Stimulated activated CD8-positive, alpha-beta memory T cell treated with anti-CD3 and anti-CD28 coated beads, Interleukin-4, amount 100 ng/mL, for 48 hours (primary cell): ENCODE measurements around the gene PACS2.
A peak's percentile ranks its signal among the peaks of the same experiment; 100 is the strongest.

Source experiments
- DNase-seq: peaks from one replicate; pipeline ENCODE4 v3.0.0-alpha.2; 2020

The PACS2 gene

DNA sequence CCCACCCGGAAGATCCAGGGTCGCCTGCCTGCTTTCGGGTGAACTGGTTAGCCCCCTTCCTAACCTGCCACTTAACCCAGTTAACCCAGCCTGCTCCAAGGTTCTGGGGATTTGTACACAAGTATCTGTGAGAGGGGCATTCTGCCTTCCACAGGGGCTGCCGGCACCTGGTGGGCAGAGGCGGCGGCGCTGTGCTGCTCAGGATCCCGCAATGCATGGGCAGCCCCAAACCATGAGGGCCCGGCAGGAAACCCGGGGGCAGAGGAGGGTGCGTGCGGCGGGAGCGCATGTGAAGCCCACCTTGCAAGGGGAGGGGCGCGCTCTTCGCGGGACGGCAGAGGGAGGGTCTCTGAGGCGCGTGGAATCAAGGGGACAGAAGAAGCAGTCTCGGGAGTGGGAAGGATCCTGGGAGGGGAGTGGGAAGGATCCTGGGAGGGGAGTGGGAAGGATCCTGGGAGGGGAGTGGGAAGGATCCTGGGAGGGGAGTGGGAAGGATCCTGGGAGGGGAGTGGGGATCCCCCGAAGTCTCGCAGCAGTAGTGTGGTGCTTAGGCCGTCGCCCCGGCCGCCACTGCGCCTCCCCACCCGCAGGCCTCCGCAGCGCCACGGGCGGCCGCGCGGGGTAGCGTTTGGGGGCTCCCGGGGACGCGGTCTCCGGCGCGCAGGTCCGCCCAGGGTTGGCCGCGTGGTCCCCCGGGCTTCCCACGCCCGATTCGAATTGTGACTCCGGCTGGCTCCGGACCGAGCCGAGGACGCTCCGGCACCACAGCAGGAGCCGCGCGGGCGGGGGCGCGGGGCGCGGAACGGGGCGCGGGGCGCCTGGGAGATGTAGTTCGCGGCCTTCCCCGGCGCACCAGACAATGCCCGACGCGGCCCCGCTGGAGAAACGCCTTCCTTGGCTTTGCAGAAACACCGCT is 100.2 kb downstream of the PACS2 start:
- peak; percentile 80 for DNase-seq

DNA sequence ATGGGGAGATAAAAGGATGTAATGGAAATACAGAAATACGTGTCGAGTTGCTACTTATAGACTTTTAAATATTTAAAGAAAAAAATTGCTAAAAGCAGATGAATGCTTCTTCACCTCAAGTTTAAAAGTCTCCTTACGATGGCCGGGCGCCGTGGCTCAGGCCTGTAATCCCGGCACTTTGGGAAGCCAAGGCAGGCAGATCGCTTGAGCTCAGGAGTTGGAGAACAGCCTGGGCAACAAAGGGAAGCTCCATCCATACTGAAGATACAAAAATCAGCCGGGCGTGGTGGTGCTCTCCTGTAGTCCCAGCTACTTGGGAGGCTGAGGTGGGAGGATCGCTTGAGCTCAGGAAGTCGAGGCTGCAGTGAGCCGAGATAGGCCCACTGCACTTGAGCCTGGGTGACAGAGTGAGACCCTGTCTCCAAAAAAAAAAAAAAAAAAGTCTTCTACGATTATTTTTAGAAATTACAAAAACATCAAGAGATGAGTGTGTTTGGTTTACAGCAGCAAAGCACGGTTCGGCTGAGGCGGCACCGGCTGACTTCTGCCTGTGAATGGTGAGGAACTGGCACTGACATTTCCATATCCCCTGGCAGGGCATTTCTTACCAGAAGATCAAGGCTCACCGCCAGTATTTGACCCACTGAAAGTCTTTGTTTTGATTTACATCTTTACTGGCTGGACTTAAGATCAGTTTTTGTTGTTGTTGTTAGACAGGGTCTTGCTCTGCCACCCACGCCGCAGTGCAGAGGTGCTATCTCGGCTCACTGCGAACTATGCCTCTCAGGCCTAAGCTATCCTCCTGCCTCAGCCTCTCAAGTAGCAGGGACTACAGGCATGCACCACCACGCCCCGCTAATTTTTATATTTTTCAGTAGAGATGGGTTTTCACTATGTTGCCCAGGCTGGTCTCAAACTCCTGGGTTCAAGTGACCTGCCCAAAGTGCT is 101.2 kb downstream of the PACS2 start:
- DNase-seq: no peak

DNA sequence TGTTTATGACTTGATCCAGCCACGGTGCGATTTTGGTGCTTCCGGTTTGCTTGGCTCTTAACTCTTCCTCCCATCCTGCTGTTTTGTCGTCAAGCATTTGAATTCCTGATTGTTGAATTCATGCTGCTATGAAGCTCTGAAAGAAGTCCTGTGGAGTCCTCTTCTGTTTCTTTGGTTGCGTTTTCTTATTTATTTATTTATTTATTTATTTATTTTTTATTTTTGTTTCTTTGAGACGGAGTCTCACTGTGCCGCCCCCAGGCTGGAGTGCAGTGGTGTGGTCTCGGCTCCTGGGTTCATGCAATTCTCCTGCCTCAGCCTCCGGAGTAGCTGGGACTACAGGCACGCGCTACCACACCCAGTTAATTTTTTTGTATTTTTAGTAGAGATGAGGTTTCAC is 102.1 kb downstream of the PACS2 start:
- no peak for DNase-seq

DNA sequence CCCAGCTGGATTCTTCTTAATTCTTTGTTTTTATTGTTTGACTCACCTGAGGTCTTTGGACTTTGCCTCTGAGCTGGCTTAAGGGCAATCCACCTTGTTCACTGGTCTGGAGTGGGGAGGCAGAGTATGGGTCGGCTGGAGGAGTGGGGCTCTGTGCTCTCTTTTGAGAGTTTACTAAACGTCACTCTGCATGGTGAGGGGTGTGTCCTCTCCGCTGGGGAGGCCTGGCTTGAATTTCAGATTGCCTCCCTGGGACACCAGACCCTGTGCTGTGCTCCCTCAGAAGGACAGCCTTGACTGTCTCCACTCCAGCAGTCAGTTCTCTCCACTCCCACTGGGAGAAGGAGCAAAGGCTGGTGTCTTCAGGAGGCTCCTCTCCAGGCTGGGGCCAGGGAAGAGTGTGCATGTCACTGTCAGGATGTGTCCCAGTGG is 103.2 kb downstream of the PACS2 start:
- DNase-seq: no peak

DNA sequence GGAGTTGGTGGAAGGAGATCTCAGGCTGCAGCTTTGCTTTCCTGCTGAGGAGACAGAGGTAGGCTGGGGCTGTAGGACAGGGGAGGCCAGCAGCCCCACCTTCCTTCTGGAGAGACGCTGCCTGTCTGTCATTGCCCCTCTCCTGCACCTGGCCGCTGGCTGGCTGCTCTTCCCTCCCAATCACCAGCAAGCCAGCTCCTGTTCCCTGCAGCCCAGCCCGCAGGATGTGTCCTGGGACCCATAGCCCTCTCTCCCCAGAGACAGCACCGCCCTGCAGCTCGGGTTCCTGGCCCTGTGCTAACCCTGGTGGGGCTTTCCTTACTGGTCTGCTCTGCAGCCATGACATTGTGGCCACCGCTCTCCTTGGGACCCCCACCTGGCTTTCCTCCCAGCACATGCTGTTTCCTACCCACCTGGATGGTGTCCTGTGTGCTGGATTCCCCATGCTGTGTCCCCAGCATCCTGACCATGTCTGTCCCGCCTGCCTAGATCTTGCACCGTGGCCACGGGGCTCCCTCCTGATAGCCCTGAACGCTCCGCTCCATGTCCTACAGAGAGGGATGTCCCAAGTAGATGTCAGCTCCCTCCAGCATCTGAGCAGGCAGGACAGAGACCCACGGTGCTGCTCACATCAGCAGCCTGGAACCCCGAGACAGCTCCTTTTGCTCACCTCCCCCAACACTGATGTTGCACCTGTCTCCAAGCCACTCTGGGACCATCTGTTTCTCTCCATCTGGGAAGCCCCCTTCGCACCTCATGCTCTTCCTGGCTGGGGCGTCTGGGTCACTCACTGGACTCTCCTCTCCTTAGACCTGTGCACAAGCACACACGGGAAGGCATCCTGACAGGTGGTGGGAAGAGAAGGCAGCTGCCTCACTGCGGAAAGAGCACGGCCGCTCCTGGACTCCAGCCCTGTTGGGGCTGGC is 104.0 kb downstream of the PACS2 start:
- no peak for DNase-seq

DNA sequence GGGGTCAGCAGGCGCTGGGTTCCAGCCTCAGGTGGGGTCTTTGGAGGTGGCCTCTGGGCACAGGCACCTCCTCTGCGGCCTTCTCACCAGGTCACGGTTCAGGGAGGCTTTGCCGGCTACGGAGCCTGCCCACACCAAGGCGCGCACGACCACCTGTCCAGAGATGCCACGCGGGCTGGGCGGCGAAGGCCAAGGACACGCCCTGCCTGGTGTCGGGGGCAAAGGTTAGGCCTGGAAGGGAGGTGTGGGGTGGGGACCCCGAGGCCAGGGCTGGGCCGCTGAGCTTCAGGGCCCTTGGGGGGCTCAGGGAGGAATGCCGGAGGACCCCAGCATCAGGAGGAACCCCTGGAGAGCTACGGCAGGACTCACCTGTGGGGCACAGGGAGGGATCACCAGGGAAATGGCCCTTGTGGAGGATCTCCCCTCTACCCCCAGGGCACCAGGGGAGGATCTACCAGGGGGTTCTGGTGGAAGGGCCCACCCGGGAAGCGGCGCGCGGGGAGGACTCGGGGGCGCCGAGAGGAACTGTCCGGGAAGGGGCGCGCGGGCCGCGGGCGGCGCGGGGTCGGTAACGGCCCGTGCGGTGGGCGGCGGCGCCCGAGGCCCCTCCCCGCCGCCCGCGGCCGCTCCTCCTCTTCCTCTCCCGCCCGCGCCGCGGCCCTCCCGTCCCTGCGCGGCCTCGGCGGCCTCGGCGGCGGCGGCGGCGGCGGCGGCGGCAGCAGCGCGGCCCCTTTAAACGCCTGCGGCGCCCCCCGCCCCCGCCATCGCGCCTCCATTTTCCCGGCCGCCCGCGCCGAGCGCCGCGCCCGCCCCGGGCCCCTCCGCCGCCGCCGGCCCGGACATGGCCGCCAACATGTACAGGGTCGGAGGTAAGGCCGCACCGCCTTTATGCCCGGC is 104.9 kb downstream of the PACS2 start, which contains the start of gene MTA1:
TSS of gene MTA1 (plus strand) at position 633 of the 897 bp plus-strand sequence. CDS start at position 842, 209 bp downstream.
- peak; percentile 64 for DNase-seq

DNA sequence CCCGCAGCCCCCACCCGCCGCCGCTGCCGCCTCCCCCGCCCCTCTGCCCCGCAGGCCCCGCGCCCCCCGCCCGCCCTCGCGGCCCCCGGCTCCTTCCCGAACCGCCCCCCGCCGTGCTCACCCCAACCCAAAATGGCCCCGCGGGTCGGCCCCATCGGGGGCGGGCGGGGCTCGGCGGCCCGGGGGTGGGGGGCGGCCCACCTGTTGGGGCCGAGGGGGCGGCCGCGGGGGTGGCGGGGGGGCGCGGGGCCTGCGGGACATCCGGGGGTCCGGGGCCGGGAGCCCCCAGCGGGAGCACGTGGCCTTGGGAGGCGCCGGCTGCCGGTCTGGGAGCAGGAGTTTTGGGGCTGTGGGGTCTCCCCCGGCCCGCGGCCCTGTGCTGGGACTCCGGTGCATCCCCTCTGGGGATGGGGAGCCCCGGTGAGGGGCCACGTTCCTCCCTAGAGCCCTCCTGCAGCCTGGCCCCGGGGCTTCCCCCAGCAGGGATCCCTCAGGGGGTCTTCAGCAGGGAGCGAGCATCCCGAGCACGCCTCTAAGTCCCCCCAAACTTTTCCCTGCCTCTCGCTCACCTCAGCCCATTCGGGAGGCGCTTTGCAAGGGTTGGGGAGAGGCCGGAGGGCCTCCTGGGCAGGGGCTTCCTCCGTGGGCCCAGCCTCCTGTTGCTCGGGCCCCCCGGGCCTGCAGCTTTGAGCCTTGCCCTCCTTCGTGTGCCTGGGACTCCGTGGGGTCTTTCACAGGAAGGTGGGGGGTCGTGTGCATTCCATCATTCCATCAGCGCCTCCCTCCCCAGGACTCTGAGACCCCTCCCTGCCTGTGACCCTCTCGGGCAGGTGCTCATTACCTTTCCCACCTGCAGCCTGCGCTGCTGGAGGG is 105.8 kb downstream of the PACS2 start:
- DNase-seq: no peak

DNA sequence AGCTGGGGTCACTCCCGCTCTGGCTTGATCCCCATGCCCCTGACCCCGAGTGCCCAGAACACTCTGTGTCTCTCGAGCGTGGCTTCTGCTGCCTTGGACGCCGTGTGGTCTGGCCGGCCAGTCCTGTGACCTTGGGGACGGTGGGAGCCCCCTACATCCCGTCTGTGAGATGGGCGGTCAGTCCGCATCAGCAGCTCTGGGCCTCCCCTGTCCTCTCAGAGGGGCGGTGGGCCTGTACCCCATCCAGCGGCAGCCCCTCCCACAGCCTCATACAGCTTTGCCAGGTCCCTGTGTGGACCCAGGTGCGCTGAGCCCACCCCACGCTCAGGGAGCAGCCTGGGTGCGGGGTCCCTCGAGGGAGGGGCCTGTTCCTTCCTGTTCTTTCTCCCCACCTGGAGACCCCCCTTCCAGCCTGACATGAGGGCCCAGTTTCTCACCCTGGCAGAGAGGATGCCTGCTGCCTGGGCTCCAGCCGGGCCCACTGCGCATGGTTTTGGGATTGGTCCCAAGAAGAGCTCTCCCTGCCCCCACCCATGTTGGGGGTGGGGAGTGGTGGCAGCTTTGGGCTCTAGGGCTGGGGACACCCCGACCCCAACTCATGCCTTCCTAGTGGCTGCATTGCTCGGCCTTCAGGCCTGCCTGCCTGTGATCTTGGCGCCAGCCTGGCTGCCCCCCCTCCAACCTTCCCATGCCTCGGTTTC is 106.6 kb downstream of the PACS2 start:
- DNase-seq: no peak

DNA sequence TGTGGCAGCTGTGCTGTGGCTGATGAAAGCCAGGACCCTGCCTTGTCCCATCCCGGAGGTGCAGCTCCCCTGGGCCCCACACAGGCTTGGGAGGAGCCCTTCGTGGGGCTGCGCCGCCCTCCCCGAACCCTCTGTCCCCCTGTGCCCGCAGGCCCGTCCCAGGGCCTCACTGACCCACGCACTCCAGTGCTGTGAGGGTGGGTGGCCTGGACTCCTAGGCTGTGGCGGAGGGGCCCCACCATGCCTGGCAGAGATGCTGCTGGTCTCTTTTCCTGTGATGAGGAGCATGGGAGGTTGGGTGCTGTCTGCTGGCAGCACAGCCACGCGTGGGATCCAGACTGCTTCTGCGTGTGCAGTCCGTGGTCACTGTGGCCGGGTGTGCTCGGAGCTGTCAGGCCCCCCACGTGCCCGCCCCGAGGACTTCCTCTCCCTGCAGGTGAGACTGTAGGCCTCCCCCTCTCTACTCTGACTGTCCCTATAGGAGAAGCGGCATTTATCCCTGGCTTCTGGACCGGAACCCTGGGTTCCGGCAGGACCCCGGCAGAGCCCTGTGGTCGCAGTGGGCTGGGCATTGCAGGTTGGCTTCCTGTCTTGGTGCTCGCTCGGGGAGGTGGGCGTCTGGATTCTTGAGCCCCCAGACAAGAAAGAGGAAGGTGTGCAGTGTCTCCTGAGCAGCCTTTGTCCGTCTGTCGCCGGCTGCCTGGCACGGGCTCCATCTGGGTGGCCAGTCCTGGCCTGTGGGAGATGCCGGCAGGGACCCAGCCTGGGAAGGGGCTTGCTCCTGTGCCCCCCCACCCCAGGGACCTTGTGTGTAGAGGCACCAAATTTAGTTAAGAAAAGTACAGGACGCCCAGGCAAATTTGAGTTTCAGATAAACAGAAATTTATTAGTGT is 107.4 kb downstream of the PACS2 start:
- DNase-seq: no peak

DNA sequence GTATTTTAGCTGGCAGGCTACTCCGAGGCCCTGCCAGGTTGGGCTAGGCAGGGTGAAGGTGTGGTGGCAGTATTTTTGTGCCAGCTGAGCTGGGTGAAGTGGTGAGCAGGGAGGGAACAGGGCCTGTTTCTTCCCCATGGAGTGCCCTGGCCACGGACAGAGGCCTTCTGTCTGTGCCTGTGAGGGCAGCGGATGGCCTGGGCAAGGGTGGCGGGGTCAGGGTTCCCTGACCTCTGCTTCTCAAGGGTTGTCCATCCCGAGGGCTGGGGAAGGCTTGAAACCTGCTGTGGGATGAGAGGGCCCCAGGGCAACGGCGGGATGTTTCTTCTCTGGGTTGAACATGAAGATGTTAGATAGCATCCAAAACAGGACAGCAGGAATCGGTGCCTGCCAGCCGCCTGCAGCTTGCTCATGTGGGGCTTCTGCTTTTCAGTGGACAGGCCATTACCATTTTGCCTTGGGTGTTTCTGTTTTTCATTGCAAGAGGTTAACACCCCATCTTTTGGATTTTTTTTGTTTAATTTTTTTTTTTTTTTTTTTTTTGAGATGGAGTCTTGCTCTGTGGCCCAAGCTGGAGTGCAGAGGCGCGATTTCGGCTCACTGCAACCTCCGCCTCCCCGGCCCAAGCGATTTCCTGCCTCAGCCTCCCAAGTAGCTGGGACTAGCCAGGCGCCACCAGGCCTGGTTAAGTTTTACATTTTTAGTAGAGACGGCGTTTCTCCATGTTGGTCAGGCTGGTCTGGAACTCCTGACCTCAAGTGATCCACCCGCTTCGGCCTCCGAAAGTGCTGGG is 108.3 kb downstream of the PACS2 start:
- DNase-seq: no peak

DNA sequence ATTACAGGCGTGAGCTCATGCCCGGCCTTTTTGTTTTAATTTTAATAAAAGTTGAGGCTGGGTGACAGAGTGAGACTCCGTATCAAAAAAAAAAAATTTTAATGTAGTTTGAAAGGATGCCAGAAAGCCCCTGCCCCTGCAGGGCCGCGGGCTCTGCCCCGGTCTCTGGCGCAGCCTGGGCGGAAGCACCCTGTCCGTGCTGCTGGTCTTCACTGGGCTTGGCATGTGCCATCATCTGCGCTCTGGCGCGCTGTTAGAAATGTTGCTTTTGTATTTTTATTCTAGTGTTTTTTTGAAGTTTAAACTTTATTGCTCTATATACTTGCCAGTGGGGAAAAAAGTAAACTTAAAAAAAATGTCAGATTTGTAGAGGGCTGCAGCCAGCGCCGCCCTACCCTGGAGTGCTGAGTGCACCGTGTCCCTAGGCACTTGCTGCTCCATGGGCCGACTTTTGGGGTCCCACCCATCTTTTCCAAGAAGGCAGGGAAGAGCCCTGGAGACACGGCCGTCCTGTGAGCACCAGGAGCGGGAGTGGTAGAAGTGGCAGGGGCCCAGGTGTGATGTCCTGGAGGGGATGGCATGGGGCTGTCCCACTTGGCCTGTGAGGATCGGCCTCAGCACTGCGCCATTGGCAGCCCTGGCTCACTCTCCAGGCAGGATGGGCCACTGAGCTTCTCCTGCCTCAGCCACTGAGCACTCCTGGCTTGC is 109.1 kb downstream of the PACS2 start:
- no peak for DNase-seq

DNA sequence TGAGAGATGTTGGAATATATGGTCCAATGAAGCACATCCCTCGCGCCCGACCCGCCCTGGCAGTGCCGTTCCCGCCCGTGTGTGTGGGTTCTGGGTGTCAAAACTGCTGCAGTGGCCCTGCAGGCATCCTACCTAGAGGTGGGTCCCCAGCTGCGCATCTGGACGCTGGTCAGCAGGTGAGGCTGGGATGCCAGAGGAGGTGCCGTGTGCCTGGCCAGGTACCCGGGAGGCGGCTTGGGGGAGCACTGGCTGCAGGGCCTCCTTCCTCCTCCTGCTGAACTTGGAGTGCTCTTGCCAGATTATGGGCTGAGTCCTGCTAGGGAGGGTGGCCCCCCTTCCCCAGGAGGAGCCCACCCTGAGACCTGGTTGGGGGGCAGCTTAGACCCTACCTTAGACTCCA is 110.3 kb downstream of the PACS2 start:
- no peak for DNase-seq

DNA sequence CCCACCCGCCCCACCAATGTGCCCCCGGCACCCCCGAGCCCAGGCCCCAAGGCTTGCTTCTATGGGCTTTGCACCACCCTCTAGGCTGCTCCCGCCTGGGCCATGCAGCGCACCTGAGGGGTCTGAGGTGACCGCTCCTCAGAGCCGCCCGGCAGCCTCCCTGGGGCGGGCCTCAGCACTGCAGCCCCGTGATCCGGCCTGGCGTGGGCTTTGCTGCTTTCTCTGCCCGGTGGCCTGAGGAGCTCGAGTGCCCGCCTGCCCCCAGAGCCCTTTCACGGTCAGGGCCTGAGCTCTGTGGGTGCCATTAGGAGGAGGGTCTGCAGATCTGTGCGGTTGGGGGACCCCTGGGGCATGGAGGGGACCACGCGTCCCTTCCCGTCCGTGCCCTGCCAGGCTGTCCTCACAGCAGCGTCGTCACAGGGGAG is 111.3 kb downstream of the PACS2 start:
- no peak for DNase-seq

DNA sequence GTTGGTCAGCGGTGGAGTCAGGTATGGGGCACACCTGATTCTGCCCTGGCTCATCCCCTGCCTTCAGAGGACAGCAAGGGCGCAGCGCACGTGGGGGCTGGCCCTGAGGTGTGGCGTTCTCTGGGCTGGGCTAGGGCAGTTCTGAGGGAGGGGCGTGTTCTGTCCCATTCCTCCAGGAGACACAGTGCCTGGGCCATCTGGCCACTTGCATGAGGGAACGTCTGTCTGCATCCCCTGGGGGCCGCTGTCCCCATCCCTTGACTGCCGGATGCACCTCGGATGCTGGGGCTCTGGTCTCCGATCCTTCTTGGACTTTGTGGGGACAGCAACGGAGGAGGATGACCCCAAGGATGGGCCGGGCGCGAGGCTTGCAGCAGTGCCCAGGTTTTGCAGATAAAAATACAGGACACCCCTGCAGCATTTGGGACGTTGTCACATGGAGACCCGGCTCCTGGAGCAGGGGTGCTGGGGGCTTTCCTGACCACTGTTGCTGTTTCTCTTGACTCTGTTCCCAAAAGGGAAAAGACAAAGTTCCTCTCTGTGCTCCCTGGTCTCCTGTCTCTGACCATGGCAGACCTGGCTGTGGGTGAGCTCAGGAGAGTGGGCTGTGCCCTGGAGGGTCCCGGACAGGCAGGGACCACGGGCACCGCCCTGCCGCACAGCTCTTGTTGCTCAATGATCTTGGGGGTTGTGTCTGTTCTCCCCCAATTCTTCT is 112.0 kb downstream of the PACS2 start:
- DNase-seq: no peak

DNA sequence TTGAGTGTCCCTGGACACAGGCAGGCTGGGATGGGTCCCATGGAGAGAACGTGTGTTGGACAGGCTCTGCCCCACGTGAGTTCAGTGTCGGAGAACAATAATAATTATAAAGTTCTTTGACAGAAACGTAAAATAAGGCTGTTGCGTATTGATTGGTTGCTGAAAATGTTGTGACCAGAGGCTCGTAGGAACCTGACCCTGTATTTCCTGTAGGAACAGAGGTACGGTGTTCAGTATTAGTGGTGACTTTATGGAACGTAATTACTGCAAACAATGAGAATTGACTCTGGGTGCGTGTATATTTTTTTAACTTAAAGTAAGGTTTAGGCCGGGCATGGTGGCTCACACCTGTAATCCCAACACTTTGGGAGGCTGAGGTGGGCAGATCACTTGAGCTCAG is 112.9 kb downstream of the PACS2 start:
- no peak for DNase-seq

DNA sequence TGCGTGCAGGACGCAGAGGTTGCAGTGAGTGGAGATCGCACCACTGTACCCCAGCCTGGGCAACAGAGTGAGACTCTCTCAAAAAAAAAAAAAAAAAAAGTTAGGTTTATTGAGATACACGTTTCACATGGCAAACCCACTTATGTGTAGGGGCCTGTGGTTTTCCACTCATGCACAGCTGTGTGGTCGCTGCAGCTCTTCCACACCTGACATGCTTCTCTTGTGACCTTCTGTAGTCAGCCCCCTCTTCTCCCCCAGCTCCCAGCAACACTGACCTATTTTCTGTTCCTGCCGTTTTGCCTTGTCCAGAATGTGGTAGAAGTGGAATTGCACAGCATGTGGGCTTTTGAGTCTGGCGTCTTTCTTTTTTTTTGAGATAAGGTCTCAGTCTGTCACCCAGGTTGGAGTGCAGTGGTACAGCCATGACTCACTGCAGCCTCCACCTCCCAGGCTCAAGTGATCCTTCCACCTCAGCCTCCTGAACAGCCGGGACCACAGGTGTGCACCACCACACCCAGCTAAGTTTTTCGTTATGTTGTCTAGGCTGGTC is 113.5 kb downstream of the PACS2 start:
- DNase-seq: no peak
